GM12891 (cell line): Measurements from ENCODE around the gene PCK1.
A peak's percentile ranks its signal among the peaks of the same experiment; 100 is the strongest.

Experiments
- DNase-seq: peaks from one replicate; pipeline ENCODE4 v3.0.0; 2011; ENCODE audit warnings: low spot score; ENCODE audit not compliant: insufficient read length
- FAIRE-seq: peaks from 2 replicates; lab custom pipeline; 2011; peaks lifted over from hg19 to GRCh38; lab: Jason Lieb, UNC
- PAX5 ChIP-seq: IDR thresholded peaks from 2 replicates; pipeline ENCODE4 v1.6.1; 2011; ENCODE audit warnings: low read length, moderate library complexity, mild to moderate bottlenecking; ENCODE audit not compliant: insufficient read depth, severe bottlenecking
- POLR2A ChIP-seq: IDR thresholded peaks from 2 replicates; pipeline ENCODE4 v1.6.1; 2011; ENCODE audit warnings: low read depth, low read length, control low read depth
- POLR2AphosphoS5 ChIP-seq: IDR thresholded peaks from 2 replicates; pipeline ENCODE4 v1.6.1; 2011; ENCODE audit warnings: low read depth, low read length, control low read depth
- POU2F2 ChIP-seq: IDR thresholded peaks from 2 replicates; pipeline ENCODE4 v1.6.1; 2011; ENCODE audit warnings: low read depth, mild to moderate bottlenecking, control low read depth, low read length, moderate library complexity
- SPI1 ChIP-seq: IDR thresholded peaks from 2 replicates; pipeline ENCODE4 v1.6.1; 2011; ENCODE audit warnings: low read depth, low read length, control low read depth
- TAF1 ChIP-seq: IDR thresholded peaks from 2 replicates; pipeline ENCODE4 v1.6.1; 2011; ENCODE audit warnings: low read depth, low read length, control low read depth

The PCK1 gene

DNA sequence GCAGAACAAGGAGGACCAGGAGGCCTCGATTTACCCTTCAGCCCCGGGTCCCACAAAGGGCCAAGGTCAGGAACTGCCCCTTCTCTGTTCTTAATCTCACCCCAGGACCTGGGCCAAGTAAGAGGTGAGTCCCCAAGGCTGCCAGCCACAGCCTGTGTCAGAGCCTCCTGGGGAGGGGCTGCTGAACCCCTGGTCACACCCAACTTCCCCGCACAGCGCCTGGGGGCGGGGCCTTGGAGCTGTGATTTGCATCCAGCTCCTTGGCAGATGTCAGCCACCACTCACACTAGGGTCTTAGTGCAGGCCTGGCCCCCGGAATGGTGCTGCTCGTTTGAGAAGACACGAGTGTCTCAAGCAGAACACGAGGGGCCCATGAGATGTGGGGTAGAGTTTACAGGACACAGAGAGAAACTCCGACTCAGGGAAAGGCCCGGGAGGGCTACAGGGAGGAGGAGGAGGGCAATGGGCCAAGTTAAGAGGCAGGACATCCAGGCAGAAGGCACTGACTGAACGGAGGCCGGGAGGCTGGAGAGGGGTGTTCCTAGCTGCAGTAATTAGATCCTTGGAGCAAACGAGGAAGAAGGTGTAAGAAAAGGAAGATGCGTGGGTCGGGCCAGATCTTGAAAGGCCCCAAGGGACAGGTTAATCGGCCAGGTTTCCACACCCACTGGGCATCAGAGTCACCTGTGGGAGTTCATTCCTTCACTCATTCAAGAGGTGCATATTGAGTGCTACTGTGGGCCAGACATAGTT, 32.4 kb downstream of the PCK1 start:
- no peak for FAIRE-seq
- no peak for DNase-seq
- no peak for TF ChIP-seq POLR2AphosphoS5
- no peak for TF ChIP-seq POU2F2
- TF ChIP-seq TAF1 = no peak
- TF ChIP-seq SPI1 = no peak

DNA sequence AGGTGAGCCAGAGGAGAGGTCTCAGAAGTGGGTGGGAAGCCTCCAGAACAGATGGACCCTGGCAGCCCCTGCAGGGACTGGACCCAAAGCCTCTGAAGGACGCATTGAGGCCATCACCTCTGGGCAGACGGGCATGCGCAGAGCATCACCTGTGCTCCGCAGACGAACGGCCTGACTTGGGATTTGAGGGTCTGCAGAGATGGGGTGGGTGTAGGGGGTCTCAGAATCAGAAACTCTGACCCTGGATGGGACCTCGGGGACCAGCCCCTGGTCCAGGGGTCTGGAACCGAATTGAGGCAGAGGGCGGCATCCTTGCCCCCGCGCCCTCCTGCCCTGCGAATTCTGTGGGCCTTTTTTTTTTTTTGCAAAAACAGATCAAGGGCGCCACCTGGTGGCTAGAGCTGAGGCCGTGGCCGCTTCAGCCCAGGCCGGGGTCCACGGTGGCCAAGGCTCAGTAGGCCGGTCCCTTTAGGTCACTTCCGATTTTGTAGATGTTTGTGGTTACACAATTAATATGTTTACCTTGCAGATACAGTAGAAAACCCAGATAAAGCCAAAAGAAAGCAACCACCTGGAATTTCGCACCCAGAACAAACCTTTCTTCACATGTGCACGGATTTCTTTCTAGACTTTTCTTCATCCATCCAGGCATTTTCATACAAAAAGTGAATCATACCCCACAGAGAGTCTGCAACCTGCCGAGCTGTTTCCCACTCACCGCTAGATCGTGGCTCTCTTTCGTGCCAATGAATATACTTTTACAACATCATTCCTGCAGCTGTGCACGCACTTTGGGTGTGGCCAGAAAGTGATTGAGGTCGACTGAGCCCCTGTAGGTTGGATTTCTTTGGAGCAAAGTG, 33.4 kb downstream of the PCK1 start:
- no peak for TF ChIP-seq POU2F2
- TF ChIP-seq PAX5 = no peak
- TF ChIP-seq POLR2AphosphoS5 = no peak
- TF ChIP-seq SPI1 = no peak
- TF ChIP-seq POLR2A = no peak
- TF ChIP-seq TAF1 = no peak
- DNase-seq (peak; percentile 75), FAIRE-seq (no peak)

DNA sequence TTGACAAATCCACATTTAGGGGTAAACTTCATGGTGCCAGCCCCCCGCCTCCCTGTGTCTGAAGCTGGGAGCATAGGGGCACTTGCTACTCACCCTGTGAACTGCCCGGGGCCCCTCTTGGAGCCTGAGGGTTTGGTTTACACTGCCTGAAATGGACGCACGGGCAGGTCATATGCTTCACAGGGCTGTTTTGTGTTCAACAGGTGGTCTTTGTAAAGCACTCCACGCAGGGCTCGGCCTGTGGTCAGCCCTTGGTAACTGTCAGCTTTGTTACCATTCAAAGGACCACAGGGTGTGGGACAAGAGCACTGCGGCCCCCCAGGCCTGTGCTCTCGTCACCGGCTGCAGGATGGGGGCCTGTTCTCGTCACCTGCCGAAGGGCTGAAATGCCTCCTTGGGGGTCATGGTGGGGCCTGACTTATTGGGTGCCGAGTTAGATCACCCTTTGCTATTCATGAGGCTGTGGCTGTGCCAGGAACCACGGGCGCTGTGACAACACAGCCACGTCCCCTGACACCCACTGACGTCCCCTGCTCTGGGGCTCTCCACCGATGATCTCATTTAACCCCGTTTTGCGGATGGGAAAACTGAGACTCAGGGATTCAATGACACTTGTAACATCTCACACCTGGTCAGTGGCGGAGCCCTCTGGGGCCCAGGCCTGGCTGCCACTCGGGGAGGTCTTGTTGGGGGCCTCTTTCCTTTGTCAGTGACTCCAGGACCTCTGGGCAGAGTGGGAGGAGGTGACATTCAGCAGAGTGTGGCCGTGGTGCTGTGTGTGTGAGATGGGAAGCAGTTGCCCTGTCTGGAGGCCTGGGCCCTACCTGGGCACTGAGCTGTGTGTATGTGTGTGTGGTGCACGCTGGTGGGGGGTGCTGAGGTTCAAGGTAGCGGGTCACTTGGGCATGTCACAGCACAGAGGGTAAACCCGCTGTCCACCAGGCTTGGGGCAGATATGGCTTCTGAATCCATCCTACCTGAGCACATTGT, 34.4 kb downstream of the PCK1 start:
- FAIRE-seq (no peak), DNase-seq (no peak)
- TF ChIP-seq POU2F2 = no peak
- no peak for TF ChIP-seq POLR2AphosphoS5
- TF ChIP-seq PAX5 = no peak
- no peak for TF ChIP-seq SPI1
- TF ChIP-seq TAF1 = no peak
- no peak for TF ChIP-seq POLR2A

DNA sequence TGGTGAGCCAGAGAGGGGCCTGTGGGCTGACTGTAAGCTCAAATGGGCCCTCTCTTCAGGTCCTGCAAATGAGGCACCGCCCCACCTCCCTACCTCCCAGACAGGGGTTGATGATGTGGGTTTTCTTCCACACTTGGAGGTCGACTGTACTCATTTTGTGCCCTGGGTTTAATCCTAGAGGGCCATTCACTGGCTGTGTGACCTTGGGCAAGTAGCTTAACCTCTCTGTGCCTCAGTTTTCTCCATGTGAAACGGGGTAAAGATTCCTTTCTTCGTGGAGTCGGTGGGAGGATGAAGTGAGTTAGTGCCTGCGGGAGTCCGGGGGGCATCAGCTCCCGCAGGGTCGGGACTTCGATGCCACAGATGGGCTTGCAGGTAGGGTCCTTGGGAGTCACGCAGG, 35.4 kb downstream of the PCK1 start:
- DNase-seq (no peak), FAIRE-seq (no peak)
- TF ChIP-seq PAX5 (no peak), TAF1 (no peak), POLR2AphosphoS5 (no peak), SPI1 (no peak), POLR2A (no peak), POU2F2 (no peak)

DNA sequence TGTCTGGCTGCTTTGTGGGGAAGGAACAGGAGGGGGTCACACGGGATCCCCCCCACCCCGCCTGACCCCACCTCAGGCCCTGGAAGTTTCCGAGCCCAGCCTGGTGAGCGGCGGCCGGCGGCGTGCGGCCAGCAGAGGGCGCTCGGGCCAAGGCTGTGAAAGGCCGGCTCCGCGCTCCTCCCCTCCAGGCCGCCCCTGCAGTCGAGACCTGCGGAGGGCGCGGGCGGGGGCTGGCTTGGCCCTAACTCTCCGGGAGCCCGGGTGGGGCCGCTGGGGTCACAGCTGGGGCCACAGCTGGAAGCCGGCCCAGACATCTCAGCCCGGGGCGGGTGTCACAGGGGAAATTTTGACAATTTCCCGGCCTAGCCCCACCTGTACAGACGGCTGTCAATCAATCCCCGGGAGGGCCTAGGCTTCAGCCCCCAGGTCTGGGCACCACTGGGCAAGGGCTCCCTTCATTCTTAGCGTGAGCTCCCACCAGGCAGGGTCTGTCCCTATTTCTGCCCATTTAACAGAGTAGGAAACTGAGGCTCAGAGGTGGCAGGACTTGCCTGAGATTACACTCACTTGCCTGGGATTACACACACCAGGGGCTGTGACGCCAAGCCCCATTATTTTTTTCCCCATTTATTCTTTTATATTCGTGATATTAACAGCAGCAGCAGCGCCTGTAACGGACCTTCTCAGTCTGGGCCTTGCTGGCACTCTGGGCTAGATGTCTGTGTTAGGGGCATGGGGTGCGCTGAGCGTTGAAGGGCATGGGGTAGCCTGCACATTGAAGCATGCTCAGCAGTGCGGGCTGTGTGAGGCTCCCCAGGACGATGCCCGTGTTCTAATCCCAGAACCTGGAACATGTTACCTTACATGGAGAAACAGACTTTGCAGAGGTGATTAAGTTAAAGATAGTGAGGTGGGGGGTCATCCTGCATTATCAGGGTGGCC, 36.4 kb downstream of the PCK1 start:
- DNase-seq (peak; percentile 93), FAIRE-seq (peak; percentile 50)
- TF ChIP-seq POU2F2 (no peak), PAX5 (no peak), SPI1 (no peak), POLR2A (no peak), TAF1 (no peak), POLR2AphosphoS5 (no peak)

DNA sequence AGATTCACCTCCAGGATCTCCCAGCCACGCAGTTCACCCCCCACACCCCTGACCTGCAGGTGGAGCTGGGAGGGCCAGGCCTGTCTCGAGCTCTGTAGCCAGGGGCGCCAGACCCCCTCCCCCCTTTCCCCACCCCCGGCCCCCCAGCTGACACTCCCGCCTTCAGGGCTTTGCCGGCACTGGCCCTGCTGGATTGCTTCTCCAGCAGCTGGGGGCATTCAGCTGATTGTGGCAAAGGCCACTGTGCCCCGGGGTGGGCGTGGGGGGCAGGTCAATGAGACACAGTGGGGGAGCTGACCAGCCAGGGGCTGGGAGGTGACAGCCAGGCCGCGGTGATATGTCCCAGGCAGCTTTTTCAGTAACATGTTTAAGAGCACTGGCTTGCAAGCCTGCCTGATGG, 37.1 kb downstream of the PCK1 start:
- FAIRE-seq (no peak), DNase-seq (no peak)
- no peak for TF ChIP-seq TAF1
- no peak for TF ChIP-seq PAX5
- TF ChIP-seq POLR2AphosphoS5 = no peak
- TF ChIP-seq POU2F2 = no peak
- TF ChIP-seq SPI1 = no peak
- no peak for TF ChIP-seq POLR2A

DNA sequence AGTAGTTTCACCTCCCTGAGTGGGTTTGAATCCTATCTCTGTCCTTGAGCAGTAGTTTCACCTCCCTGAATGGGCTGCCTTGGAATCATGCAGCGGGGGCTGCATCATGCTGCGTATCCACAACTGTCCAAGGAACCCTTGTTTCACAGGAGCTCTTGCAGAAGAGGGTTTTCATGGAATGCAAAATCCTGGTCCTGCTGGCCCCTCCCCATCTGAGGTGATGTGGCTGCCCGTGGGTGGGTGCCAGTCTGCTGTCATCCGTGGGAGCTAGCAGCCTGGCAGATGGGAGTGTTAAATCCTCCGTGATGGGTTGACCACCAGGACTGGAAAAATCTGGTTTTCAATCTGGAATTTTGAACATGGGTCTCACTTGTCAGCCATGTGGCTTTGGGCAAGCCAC, 37.6 kb downstream of the PCK1 start:
- no peak for TF ChIP-seq POU2F2
- no peak for TF ChIP-seq POLR2AphosphoS5
- TF ChIP-seq TAF1 = no peak
- TF ChIP-seq POLR2A = no peak
- no peak for TF ChIP-seq PAX5
- no peak for TF ChIP-seq SPI1
- FAIRE-seq (no peak), DNase-seq (no peak)
